Smooth muscle cell (in vitro differentiated cells): ENCODE data around the gene MYADML2. TPM values are rescaled to one million over a fixed set of nuclear protein-coding genes. Genes with fewer than 3 reads are reported as not detected.
A peak's percentile ranks its signal among the peaks of the same experiment; 100 is the strongest.
"Not testable (repeated sequence)": the region's sequence is repeated elsewhere in the genome, so short reads cannot be mapped to it uniquely, and the experiment has no call there.

Source experiments
- DNase-seq: peaks from one replicate; lab custom pipeline; 2025; ENCODE audit not compliant: unreplicated experiment; lab: John Stamatoyannopoulos, UW
- H2AFZ ChIP-seq: fragments of 200-600 bp; sonication (generic); 2 replicates; pipeline ENCODE4 v1.6.0; 2016; ENCODE audit warnings: antibody characterized with exemption, low read depth, mild to moderate bottlenecking
- H3F3A ChIP-seq: fragments of 200-600 bp; sonication (generic); 2 replicates; pipeline ENCODE4 v1.6.0; 2017; ENCODE audit warnings: antibody characterized with exemption, low read depth
- H3K27ac ChIP-seq: fragments of 200-600 bp; sonication (generic); 2 replicates; pipeline ENCODE4 v1.5.1; 2016; ENCODE audit warnings: low read depth, mild to moderate bottlenecking
- H3K27me3 ChIP-seq: fragments of 200-600 bp; sonication (generic); 2 replicates; pipeline ENCODE4 v1.6.1; 2016; ENCODE audit warnings: low read depth, mild to moderate bottlenecking
- H3K36me3 ChIP-seq: fragments of 200-600 bp; sonication (generic); 2 replicates; pipeline ENCODE4 v1.5.1; 2016; ENCODE audit warnings: low read depth
- H3K4me1 ChIP-seq: fragments of 200-600 bp; sonication (generic); 2 replicates; pipeline ENCODE4 v1.5.1; 2016; ENCODE audit warnings: low read depth
- H3K4me2 ChIP-seq: fragments of 200-600 bp; sonication (generic); 2 replicates; pipeline ENCODE4 v1.6.0; 2016; ENCODE audit warnings: mild to moderate bottlenecking
- H3K4me3 ChIP-seq: fragments of 200-600 bp; sonication (generic); 2 replicates; pipeline ENCODE4 v1.5.1; 2016; ENCODE audit warnings: mild to moderate bottlenecking
- H3K79me2 ChIP-seq: fragments of 200-600 bp; sonication (generic); 2 replicates; pipeline ENCODE4 v1.6.0; 2016; ENCODE audit warnings: low read depth, mild to moderate bottlenecking
- H3K9ac ChIP-seq: fragments of 200-600 bp; sonication (generic); 2 replicates; pipeline ENCODE4 v1.6.0; 2016; ENCODE audit warnings: low read depth
- H3K9me3 ChIP-seq: fragments of 200-600 bp; sonication (generic); replicated peaks from 2 replicates; pipeline ENCODE4 v1.5.1; 2016; ENCODE audit warnings: low read depth
- H4K20me1 ChIP-seq: fragments of 200-600 bp; sonication (generic); 2 replicates; pipeline ENCODE4 v1.6.0; 2016; ENCODE audit warnings: low read depth
- WGBS: methylation state at CpG from one replicate; pipeline ENCODE4 v1.1.7; 2016; ENCODE audit warnings: low lambda C conversion rate; 5-methylcytosine and 5-hydroxymethylcytosine counted together
- polyA plus RNA-seq: library from polyadenylated mRNA; unstranded; fragments of >200 nt; fragmentation: Nextera tagmentation; extraction: Ambion mirVana; gene quantifications from 2 replicates; pipeline ENCODE4 v1.2.1, GENCODE V29; 2016
- total RNA-seq: library from RNA; depleted of rRNA; stranded (reverse); fragments of >200 nt; gene quantifications from 2 replicates; pipeline ENCODE4 v1.2.3, GENCODE V29; 2014
- TF ChIP-seq, protein P1 (sequence below): fragments of 200-600 bp; sonication (generic); IDR thresholded peaks from 2 replicates; pipeline ENCODE4 v1.5.1; 2017; ENCODE audit warnings: borderline replicate concordance, mild to moderate bottlenecking, antibody characterized with exemption; ENCODE audit not compliant: insufficient read depth, poor library complexity, severe bottlenecking

Gene MYADML2
- total and polyA plus RNA-seq, 2 experiments from 2014 or later = not detected

DNA sequence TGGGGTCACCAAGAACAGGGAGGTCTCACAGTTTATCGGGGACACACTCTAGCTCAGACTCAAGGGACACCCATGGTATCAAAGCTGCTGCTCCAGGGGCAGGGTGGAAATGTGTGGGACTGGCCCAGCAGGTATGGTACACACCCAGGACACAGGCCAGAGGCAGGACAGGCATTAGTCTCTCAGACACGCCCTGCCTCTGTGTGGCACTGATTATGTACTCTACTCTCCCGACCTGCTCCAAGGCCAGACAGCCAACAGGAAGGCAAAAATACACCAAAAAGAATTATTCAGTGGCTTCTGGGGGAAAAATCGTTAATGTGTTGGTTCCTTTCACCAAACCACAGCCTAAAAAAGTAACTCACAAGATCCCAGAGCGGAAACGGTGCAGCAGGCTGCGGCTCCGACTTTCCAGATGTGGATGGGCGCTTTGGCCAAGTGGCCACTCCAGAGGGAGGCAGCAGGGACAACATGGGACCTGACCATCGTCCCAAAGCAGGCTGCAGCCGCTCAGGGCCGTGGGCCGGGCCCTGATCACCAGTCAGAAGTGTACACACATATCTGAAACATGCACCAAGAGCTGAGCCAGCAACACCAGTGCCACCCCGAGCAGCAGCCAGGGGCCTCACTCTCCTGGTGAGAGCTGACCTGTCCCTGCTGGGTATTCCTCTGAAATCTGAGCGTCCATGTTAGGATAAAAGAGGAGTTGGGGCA lies 28.0 kb downstream of the MYADML2 start:
- peaks cover 74% of the 10 kb centered on the region for H3K79me2 ChIP-seq
- H3F3A ChIP-seq = peaks cover 4% of the 10 kb centered on the region
- H3K4me2 ChIP-seq = no peak overlapping the region
- TF ChIP-seq, protein P1, sequence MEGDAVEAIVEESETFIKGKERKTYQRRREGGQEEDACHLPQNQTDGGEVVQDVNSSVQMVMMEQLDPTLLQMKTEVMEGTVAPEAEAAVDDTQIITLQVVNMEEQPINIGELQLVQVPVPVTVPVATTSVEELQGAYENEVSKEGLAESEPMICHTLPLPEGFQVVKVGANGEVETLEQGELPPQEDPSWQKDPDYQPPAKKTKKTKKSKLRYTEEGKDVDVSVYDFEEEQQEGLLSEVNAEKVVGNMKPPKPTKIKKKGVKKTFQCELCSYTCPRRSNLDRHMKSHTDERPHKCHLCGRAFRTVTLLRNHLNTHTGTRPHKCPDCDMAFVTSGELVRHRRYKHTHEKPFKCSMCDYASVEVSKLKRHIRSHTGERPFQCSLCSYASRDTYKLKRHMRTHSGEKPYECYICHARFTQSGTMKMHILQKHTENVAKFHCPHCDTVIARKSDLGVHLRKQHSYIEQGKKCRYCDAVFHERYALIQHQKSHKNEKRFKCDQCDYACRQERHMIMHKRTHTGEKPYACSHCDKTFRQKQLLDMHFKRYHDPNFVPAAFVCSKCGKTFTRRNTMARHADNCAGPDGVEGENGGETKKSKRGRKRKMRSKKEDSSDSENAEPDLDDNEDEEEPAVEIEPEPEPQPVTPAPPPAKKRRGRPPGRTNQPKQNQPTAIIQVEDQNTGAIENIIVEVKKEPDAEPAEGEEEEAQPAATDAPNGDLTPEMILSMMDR = no peak
- no peaks in the 10 kb centered on the region for H3K27me3 ChIP-seq
- H3K9me3 ChIP-seq = no peaks in the 10 kb centered on the region
- WGBS = 97% methylated on average over 14 of the region's 15 CpGs
- no peaks in the 10 kb centered on the region for H3K36me3 ChIP-seq
- no peak overlapping the region for H3K9ac ChIP-seq
- peaks cover 81% of the 10 kb centered on the region for H4K20me1 ChIP-seq
- DNase-seq = no peak
- H2AFZ ChIP-seq = no peak overlapping the region
- no peak overlapping the region for H3K27ac ChIP-seq
- no peak overlapping the region for H3K4me3 ChIP-seq
- H3K4me1 ChIP-seq = peaks cover 16% of the 10 kb centered on the region

- DNase-seq, H3K4me1 ChIP-seq, H3K9me3 ChIP-seq, H3K27me3 ChIP-seq, H3F3A ChIP-seq, H3K9ac ChIP-seq, H3K36me3 ChIP-seq, H3K27ac ChIP-seq, H2AFZ ChIP-seq: not testable (repeated sequence)
- peak overlapping the region; percentile 88 for H3K4me2 ChIP-seq
- H3K79me2 ChIP-seq = peaks cover 68% of the 10 kb centered on the region
- H4K20me1 ChIP-seq = peaks cover 77% of the 10 kb centered on the region
- peak overlapping the region; percentile 95 for H3K4me3 ChIP-seq
- WGBS = 54% methylated on average over 8 of the region's 9 CpGs
Observed at GRCh38 chr17:81918333-81918669, 28.7 kb downstream of the MYADML2 start.

DNA sequence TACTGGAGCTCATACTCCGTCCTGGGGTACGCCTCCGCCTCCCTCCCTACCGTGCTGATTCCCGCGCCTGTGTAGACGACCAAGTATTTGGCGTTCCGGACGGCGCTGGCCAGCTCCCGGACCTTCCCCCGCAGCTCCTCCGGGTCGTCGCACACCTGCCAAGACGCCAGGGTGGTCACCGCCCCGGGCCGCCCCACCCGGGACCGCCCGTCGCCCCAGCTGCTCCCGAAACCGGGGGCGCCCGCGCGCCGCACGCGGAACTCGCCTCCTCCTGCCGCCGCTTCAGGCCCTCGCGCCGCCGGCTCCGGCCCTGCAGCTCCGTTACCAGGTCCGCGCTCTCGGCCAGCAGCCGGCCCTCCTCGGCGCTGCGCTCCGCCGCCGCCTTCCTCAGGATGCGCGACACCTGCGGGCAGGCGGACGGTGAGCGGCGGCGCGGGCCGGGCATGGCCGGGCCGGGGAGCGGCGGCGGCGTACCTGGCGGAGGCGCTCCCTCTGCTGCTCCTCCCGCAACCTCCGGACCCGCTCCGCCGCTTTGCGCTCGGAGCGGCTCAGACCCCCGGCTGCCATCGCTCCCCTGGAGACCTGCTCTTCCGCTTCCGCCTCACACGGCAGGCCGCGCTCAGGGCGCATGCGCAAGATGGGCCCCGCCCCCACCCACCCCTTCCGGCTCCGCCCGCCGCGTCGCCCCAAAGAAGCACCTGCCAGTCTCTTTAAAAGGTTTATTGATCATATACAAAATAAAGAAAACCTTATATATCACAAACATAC lies 29.3 kb downstream of the MYADML2 start, which contains the start of gene SIRT7:
TSS of gene SIRT7 (minus strand) at position 612 of the 768 bp plus-strand sequence. CDS start at position 567, 45 bp downstream.
- peak; percentile 43 for DNase-seq
- peak within 1 kb of the TSS; percentile 95 for H3K4me3 ChIP-seq
- WGBS = 1% methylated on average over 87 of the region's 94 CpGs
- TF ChIP-seq, protein P1 = no peak
- peaks cover 4% of the 10 kb centered on the region for H3F3A ChIP-seq
- no peaks in the 10 kb centered on the region for H3K27me3 ChIP-seq
- peaks cover 3% of the 10 kb centered on the region for H3K4me1 ChIP-seq
- peak within 1 kb of the TSS; percentile 19 for H3K27ac ChIP-seq
- H4K20me1 ChIP-seq = peaks cover 77% of the 10 kb centered on the region
- peaks cover 62% of the 10 kb centered on the region for H3K79me2 ChIP-seq
- H2AFZ ChIP-seq = no peak within 1 kb of the TSS
- H3K9ac ChIP-seq = peak within 1 kb of the TSS; percentile 15
- no peaks in the 10 kb centered on the region for H3K9me3 ChIP-seq
- peak within 1 kb of the TSS; percentile 88 for H3K4me2 ChIP-seq
- no peaks in the 10 kb centered on the region for H3K36me3 ChIP-seq

DNA sequence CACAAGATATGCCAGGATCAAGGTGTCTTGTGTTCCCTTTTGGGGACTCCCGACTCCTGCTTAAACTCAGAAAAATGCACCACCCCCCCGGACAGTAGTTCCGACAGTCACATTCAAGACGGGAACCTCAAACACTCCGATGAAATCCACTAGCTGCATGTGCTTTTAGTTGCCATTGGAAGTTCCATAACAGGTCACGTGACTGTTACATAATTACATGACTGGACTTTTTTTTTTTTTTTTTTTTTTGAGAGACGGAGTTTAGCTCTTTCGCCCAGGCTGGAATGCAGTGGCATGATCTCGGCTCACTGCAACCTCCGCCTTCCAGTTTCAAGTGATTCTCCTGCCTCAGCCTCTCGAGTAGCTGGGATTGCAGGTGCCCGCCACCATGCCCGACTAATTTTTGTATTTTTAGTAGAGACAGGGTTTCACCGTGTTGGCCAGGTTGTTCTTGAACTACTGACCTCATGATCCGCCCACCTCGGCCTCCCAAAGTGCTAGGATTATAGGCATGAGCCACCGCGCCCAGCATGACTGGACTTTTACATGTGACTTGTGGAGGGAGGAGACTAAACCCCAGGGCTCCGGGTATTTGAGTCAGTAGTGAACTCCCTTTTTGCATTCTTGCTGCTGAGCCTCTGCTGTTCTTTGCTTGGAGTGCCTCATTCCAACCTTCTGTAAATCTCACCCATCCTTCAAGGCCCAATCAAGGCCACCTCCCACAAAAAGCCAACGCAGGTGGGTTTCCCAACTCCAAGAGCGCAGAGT lies 30.6 kb downstream of the MYADML2 start:
- 79% methylated on average over 21 of the region's 21 CpGs for WGBS
- no peak overlapping the region for H3K9ac ChIP-seq

More for the DNA sequence above, 30.6 kb downstream of the MYADML2 start:
- Histone ChIP-seq H3F3A (peaks cover 13% of the 10 kb centered on the region), H3K27ac (peak overlapping the region; percentile 30), H4K20me1 (peaks cover 74% of the 10 kb centered on the region), H3K4me2 (peak overlapping the region; percentile 88), H3K36me3 (no peaks in the 10 kb centered on the region), H3K4me3 (peak overlapping the region; percentile 95), H2AFZ (no peak overlapping the region), H3K79me2 (peaks cover 49% of the 10 kb centered on the region), H3K9me3 (no peaks in the 10 kb centered on the region), H3K4me1 (peaks cover 3% of the 10 kb centered on the region), H3K27me3 (no peaks in the 10 kb centered on the region)
- DNase-seq = no peak
- TF ChIP-seq, protein P1 = no peak
